ENCODE measurements around the gene LRRTM4.

Gene LRRTM4

GRCh38 chr2:76895469-76895868 is 626.7 kb downstream of the LRRTM4 start:
- Mint-ChIP-seq H3K4me3 (no peak overlapping the region), H3K27ac (peak overlapping the region; percentile 31), H3K9me3 (no peaks in the 10 kb centered on the region), H3K4me1 (no peaks in the 10 kb centered on the region), H3K36me3 (ENCODE audit: low read depth) (no peaks in the 10 kb centered on the region), H3K27me3 (ENCODE audit: low read depth, poor library complexity) (no peaks in the 10 kb centered on the region)
- no peak for TF ChIP-seq CTCF (IDR thresholded peaks at IDR 0.05)
- DNase-seq: no peak

GRCh38 chr2:76870581-76870980 is 651.6 kb downstream of the LRRTM4 start:
- no peak overlapping the region for H3K4me3 Mint-ChIP-seq

GRCh38 chr2:76870011-76870410 is 652.2 kb downstream of the LRRTM4 start:
- Mint-ChIP-seq H3K4me3 (no peak overlapping the region), H3K27ac (no peak overlapping the region), H3K4me1 (no peaks in the 10 kb centered on the region), H3K9me3 (no peaks in the 10 kb centered on the region), H3K36me3 (ENCODE audit: low read depth) (no peaks in the 10 kb centered on the region), H3K27me3 (ENCODE audit: low read depth, poor library complexity) (peaks cover 6% of the 10 kb centered on the region)
- TF ChIP-seq CTCF (IDR thresholded peaks at IDR 0.05): no peak
- DNase-seq: no peak

More at GRCh38 chr2:76870581-76870980, 651.6 kb downstream of the LRRTM4 start:
- no peak for TF ChIP-seq CTCF (IDR thresholded peaks at IDR 0.05)
- H3K36me3 Mint-ChIP-seq (ENCODE audit: low read depth): no peaks in the 10 kb centered on the region
- no peak overlapping the region for H3K27ac Mint-ChIP-seq
- H3K9me3 Mint-ChIP-seq: no peaks in the 10 kb centered on the region
- no peaks in the 10 kb centered on the region for H3K4me1 Mint-ChIP-seq
- DNase-seq: no peak
- H3K27me3 Mint-ChIP-seq (ENCODE audit: low read depth, poor library complexity): peaks cover 6% of the 10 kb centered on the region

- Mint-ChIP-seq H3K36me3 (ENCODE audit: low read depth) (no peaks in the 10 kb centered on the region), H3K9me3 (no peaks in the 10 kb centered on the region), H3K27me3 (ENCODE audit: low read depth, poor library complexity) (peaks cover 3% of the 10 kb centered on the region), H3K4me3 (no peak overlapping the region), H3K27ac (no peak overlapping the region), H3K4me1 (no peaks in the 10 kb centered on the region)
- no peak for DNase-seq
- TF ChIP-seq CTCF (IDR thresholded peaks at IDR 0.05): no peak
Measured at GRCh38 chr2:76867854-76868253, 654.3 kb downstream of the LRRTM4 start.

GRCh38 chr2:76866464-76866863 is 655.7 kb downstream of the LRRTM4 start:
- Mint-ChIP-seq H3K36me3 (ENCODE audit: low read depth) (no peaks in the 10 kb centered on the region), H3K4me1 (no peaks in the 10 kb centered on the region), H3K27me3 (ENCODE audit: low read depth, poor library complexity) (no peaks in the 10 kb centered on the region), H3K9me3 (no peaks in the 10 kb centered on the region), H3K4me3 (no peak overlapping the region), H3K27ac (no peak overlapping the region)
- TF ChIP-seq CTCF (IDR thresholded peaks at IDR 0.05): no peak
- no peak for DNase-seq

- H3K27ac Mint-ChIP-seq: no peak overlapping the region
- no peaks in the 10 kb centered on the region for H3K4me1 Mint-ChIP-seq
- H3K4me3 Mint-ChIP-seq: no peak overlapping the region
- no peaks in the 10 kb centered on the region for H3K9me3 Mint-ChIP-seq
- H3K27me3 Mint-ChIP-seq (ENCODE audit: low read depth, poor library complexity): no peaks in the 10 kb centered on the region
- no peak for DNase-seq
- no peaks in the 10 kb centered on the region for H3K36me3 Mint-ChIP-seq (ENCODE audit: low read depth)
- no peak for TF ChIP-seq CTCF (IDR thresholded peaks at IDR 0.05)
Measured at GRCh38 chr2:76862901-76863300, 659.3 kb downstream of the LRRTM4 start.

Measured in nephron progenitor cell (in vitro differentiated cells).